GM19452 (cell line): ENCODE results near the gene OPRD1.
A peak's percentile ranks its signal among the peaks of the same experiment; 100 is the strongest.

Source experiments
- ATAC-seq: cut with Tn5 transposase; IDR thresholded peaks from one replicate; pipeline ENCODE4 v1.9.1; 2021; ENCODE audit not compliant: unreplicated experiment

Gene OPRD1

GRCh38 chr1:28882009-28882628, 70.1 kb downstream of the OPRD1 start:
- no peak for ATAC-seq

DNA sequence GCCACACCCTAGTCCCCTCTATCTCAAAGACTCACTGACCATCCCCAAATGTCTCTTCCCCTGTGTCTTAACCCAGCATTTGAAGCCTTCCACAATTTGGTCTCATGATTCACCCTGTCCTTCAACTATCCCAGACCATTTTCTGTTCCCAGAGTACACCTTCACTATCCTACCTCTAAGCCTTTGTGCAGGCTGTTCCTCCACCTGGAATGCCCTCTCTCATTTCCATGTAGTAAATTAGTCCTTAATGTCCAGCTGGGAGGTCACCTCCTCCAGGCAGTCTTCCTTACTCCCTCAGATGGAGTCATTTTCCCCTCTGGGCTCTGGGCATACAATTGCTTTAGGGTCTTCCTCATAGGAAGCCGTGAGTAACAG, 71.3 kb downstream of the OPRD1 start:
- ATAC-seq, result no peak

DNA sequence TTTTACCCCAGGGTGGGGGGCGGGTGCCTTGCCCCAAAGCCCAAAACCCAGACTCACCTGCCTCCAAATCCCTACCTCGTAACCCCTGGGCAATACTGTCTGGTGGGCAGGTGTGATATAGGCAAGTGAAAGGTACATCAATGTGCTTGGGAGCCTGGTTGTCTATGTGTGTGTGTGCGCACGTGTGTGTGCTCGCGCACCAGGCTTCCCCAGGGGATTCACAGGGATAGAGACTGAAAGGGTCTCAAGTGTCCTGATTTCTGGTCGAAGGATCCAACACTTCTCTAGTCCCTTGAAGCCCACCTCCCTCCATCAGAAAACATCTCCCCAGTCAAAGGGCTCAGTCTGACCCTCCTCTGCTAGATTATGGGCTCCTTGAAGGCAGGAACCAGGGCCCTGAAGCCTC, 73.5 kb downstream of the OPRD1 start:
- no peak for ATAC-seq

GRCh38 chr1:28885977-28886730, 74.2 kb downstream of the OPRD1 start:
- ATAC-seq, result no peak

DNA sequence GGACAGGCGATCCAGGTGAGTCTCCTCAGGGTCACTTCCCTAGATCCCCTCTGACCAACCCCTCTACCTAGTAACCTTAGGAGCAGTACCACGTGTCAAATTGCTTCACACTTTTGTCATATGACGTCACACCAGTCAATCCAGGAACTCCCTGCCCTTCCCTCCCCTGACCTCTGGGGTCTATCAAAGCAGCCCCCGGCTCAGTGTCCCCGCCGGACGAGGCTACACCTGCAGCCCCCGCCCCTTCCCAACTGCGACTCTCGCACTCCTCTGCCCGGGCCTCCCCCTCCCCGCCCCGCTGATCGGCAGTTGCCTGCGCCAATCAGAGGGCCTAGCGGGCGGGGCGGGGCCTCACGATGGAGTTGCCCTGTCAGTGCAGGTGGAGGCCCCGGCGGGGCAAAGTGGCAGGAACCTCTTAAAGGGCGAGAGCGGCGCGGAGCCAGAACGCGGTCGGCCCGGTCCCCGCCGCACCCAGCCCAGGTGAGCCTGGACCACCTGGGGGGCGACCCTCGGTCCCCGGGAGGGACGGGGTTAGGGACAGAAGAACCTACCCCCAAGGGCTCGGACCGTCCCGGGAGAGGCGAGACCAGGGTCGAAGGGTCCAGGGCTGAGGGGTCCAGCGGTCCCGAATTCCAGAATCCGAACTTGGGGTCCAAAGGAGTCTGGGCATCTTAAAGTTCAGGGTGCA, 74.9 kb downstream of the OPRD1 start:
- ATAC-seq, result peak; percentile 67

DNA sequence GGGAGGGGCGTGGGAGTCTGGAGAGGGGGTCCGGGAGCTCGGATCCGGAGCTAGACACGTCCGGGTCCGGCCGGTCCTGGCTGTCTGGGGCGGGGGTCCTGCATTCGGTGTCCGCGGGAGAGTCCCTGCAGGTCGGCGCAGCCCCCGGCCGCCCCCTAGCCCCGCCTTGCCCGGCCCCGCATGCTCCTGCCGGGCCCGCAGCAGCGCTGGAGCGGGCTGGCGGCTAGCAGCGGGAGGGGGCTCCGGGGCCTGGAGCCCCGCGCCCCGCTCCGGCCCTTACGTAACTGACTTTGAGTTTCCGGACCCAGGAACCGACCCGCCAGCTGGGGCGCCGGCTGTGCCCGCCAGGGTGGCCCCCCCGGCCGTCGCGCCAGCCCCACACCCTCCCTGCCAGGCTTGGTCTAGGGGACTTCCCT, 75.5 kb downstream of the OPRD1 start:
- ATAC-seq, result no peak

DNA sequence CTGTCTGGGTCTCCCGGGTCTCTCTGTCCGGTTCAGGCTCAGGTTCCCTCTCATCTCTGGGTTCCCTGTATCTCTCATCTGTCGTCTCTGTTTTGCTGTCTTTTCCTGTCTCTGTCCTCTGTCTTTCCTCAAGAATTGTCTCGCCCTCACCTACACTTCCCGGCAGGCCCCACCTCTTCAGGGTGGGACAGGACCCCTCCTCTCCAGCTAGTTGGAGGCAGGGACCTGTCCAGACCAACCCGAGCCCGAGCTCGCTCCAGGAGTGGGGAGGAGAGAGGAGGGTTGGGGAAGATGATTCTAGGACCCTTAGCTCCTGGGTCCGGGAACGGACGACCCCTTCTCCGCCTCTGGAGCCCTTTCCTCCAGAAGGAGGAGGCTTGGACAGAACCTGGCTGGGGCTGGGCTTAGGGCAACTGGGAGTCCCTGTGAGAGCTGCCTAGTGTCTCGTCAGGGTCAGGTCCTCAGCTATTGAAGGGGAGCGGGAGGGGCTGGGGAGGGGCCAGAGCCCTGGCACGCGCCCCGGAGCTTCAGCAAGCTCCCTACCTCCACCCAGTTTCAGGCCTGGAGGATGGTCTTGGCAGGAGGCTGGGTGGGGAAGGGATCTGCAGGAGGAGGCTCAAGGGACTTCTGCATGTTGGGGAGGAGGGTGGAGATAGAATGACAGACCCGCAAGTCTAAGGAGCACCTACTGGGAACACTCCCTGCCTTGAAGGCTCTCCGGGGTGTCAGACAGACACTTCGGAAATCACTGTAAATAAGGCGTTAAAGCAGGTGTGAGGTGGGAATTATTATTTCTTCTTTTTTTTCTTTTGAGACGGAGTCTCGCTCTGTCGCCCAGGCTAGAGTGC, 76.1 kb downstream of the OPRD1 start:
- ATAC-seq, result no peak

DNA sequence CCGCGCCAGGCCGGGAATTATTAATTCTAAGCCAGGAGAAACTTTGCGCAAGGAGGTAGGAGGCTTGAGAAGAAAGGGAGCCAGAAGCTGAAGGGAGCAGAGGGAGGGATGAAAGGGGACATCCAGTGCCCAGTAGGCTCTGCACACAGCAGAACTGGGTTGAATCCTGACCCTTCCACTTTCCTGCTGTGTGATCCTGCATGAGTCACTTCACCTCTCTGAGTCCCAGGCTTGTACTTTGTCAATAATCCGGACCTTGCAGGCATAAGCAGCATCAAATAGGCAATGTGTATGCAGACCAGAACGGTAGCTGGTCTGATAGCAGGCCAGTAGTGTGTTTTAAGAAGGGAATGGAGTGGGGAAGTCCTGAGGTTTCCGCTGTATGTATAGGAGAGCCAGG, 76.9 kb downstream of the OPRD1 start:
- ATAC-seq, result no peak

- no peak for ATAC-seq
These were observed 77.4 kb downstream of the OPRD1 start for GRCh38 chr1:28889357-28889756.

- no peak for ATAC-seq
These were observed 78.5 kb downstream of the OPRD1 start for GRCh38 chr1:28890435-28890834.

DNA sequence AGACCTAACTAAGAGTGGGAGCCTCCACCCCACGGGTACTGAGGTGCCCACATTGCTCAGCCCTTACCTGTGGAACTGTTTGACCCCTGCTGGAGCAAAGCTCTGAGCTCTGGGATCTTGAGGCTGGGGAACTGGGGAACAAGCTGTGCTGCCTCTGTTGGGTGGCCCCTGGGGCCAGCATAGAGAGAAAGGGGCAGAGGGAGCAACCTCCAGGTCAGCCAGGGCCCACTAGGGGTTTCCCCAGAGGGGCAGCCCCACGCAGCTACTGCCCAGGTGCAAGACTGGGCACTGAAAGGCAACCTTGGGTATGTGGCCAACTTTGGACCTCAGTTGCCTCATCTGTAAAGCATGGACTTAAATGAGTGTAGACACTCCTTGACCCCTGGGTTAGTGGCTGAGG, 78.9 kb downstream of the OPRD1 start:
- no peak for ATAC-seq

DNA sequence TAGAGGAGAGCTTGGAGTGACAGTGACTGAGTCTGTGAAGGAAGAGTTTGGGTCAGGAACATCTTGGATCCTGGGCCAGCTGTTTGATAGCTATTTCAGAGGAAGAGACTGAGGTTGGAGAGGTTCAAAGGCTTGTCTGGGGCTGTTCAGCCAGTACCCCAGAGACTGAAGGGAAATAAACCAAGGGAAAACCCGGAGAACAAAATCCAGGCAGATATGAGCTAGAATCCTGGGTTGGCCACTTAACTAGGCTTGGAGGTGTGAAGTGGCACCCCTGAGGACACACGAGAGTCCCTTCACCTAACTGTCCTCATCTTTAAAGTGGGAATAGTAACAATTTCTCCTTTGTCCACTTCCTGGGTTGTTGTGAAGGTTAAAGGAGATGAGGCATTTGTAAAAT, 79.3 kb downstream of the OPRD1 start:
- no peak for ATAC-seq

DNA sequence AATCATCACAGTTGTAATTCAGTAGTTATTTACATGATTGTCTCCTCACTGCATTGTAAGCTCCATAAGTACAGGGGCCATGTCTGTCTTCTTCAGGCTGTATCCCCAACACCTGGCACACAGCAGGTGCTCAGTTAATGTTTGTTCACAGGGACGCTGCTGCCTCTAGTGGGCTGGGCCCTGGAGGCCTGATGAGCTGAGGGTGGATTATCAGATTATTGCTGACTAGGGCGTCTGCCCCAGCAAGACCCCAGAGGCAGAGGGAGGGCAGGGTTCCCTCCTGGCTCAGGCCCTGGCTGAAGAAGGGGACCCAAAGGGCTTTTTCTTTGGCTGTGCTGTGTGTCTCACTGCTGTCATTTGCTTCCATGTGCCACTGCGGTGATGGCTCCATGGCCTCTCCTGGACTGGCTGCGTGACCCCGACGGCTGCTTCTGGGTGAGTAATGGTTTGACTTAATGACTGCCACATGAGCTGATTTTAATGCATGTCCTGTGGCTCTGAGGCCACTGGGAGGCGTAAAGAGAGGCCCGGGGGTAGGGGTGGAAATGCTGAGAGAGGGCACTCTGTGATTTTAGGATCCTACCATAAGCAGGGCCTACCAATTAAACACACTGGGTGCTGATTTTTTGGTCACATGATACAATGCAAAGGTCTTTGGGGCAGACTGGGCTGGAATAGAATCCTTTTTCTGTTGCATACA, 81.6 kb downstream of the OPRD1 start:
- no peak for ATAC-seq

DNA sequence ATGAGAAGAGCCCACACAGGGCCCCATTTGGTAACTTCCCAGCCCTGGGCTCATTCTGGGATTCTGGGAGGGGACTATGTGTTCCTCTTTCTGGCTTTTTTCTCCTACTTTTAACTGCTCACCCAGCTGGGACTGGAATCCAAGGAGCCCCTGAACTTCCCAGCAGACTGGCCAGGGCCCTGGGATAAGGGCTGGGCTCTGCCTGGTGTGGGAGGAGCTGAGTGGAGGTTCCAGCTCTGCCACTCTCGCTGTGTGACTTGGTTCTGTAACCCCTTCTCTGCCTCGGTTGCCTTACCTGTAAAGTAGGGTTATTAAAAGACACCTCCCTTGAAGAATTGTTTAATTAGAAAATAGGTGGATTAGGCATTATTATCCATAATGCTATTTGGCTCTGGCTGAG, 82.8 kb downstream of the OPRD1 start:
- ATAC-seq, result no peak

DNA sequence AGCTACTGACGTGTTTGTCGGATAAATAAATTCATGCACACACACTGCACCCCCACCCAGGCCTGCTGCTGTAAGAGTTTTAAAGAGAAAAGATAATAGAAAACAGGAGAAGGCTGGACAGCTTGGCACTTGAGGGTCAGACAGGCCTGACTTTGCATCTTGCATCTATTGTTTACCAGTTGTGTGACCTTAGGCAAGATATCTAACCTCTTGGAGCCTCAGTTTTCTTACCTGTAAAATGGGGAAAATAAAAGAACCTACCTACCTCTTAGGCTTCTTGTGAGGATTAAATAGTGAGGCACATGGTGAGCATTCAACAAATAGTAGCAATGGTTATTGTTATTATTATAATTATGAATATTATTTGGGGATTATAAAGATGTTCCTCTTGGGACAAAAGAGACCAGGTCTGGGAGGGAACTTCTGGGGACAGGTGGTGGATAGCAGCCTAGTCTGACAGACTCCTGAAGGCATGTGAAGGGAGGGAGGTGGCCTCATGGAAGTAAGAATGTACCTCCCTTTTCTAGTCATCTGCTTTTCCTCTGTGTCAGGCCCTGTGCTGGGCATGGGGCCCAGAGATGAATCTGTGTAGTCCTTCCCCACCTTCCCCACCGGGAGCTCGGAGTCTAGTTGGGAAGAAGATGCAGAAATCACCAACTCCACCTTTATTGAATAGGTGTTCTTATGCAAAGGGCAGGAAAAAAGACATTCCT, 84.1 kb downstream of the OPRD1 start:
- ATAC-seq, result no peak

DNA sequence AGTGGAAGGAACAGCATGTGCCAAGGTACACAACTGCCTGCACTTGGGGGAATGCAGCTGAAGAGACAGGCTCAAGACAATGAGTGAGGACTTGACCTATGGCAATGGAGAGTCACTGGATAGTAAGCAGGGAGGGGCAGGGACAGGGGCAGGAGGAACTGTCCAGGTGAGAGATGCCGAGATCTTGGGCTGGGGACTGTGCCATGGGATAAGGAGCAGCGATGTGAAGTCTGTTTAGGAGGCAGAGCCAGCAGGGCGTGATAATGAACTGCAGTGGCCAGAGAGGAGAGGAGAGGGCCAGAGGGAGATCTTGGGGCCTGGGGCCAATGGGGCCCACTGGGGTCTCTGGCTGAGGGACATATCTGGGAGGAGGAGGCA, 84.6 kb downstream of the OPRD1 start:
- ATAC-seq, result no peak

DNA sequence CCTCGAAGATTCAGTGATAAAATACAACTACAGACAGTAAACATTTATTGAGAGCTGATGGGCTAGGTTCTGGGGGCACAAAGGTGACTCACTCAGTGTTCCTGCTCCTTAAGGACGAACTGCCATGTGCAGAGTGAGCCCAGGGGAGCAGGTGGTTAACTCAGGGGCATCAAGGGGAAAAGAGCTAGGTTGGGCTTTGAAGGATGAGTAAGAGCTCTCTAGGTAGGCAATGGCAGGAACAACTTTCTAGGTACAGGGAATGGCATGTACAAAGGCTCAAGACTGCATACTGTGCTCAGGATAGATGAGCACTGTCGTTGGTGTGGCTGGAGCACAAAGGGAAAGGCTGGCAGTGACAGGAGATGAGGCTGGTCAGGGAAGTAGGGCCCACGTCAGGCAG, 85.8 kb downstream of the OPRD1 start:
- ATAC-seq, result no peak

- ATAC-seq, result no peak
These were observed 86.5 kb downstream of the OPRD1 start for GRCh38 chr1:28898405-28898881.

GRCh38 chr1:28899267-28899666, 87.3 kb downstream of the OPRD1 start:
- ATAC-seq, result no peak

GRCh38 chr1:28900562-28900961, 88.6 kb downstream of the OPRD1 start:
- ATAC-seq, result no peak
